ENCODE results near the gene CHST4.
A peak's percentile ranks its signal among the peaks of the same experiment; 100 is the strongest.
"Not testable (repeated sequence)": the region's sequence is repeated elsewhere in the genome, so short reads cannot be mapped to it uniquely, and the experiment has no call there.

CHST4 gene

DNA sequence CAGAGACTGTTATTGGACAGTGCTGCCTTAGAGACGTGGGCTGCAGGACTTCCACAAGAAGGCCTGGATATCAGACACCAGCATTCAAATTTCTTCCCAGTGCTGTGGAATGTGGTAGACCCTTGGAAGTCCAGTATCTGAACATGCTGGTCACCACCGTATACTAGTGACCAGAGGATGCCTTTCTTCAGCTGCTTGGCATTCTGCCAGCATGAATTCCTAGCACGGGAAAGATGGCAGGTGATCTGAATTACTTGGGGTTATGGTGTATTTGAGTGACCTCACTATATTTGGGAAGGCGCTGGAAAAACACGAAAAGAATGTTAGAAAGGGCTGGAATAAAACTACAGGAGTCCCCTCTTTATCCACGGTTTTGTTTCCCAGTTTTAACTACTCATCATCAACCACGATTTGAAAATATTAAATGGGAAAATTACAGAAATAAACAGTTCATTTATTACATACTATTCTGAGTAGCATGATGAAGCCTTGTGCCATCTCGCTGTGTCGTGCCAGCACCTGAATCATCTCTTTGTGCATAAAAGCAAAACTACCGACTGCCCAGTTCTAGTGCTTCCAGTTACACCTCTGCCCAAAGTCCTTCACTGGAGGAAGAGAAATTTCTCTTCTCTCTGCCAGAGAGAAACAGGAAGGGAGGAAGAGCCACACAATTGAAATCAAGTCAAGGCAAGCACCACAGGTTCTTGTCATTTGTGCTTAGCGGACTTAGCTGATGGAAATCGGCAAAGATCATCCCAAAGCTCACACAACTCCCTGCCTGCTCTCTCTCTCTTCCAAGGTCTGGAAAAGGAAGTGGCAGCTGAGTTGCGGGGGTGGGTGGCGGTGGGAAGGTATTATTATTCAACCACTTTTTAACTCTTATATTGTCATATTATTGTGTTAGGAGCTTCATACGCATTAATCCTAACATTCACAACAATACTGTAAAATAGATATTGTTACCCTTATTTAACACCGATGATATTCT lies 1.4 kb upstream of the CHST4 start:
- peak; percentile 22 for DNase-seq

GRCh38 chr16:71528257-71528656 lies 2.0 kb downstream of the CHST4 start:
- no peak for DNase-seq

DNA sequence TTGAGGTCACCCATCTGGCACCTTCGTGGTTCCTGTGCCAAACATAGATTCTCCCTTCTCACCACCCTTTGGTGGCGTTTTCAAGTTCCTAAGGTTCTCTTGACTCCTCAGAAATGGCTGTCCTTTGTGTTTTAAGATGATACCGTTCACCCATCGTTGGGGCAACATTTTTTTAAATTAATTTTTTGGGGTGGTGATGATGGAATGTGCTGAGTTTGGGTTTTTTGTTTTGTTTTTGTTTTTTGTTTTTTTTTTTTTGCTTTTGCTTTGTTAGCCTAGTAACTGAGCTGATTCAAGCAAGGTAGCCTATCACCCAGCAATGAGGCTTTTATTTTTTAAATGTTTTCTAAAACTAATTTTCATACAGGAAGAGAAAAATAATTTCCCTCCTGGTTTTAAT lies 2.6 kb downstream of the CHST4 start:
- no peak for DNase-seq

GRCh38 chr16:71532366-71532765 lies 6.1 kb downstream of the CHST4 start:
- DNase-seq: no peak

DNA sequence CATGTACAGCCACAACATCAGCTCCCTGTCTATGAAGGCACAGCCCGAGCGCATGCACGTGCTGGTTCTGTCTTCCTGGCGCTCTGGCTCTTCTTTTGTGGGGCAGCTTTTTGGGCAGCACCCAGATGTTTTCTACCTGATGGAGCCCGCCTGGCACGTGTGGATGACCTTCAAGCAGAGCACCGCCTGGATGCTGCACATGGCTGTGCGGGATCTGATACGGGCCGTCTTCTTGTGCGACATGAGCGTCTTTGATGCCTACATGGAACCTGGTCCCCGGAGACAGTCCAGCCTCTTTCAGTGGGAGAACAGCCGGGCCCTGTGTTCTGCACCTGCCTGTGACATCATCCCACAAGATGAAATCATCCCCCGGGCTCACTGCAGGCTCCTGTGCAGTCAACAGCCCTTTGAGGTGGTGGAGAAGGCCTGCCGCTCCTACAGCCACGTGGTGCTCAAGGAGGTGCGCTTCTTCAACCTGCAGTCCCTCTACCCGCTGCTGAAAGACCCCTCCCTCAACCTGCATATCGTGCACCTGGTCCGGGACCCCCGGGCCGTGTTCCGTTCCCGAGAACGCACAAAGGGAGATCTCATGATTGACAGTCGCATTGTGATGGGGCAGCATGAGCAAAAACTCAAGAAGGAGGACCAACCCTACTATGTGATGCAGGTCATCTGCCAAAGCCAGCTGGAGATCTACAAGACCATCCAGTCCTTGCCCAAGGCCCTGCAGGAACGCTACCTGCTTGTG lies 10.7 kb downstream of the CHST4 start:
- DNase-seq: peak; percentile 15

DNA sequence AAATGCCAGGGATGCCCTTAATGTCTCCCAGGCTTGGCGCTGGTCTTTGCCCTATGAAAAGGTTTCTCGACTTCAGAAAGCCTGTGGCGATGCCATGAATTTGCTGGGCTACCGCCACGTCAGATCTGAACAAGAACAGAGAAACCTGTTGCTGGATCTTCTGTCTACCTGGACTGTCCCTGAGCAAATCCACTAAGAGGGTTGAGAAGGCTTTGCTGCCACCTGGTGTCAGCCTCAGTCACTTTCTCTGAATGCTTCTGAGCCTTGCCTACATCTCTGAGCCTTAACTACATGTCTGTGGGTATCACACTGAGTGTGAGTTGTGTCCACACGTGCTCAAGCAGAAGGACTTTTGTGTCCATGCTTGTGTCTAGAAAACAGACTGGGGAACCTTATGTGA lies 11.4 kb downstream of the CHST4 start:
- DNase-seq: peak; percentile 70

GRCh38 chr16:71542377-71542776 lies 16.2 kb downstream of the CHST4 start:
- peak; percentile 63 for DNase-seq

- DNase-seq: no peak
Measured at GRCh38 chr16:71547168-71547567, 20.9 kb downstream of the CHST4 start.

DNA sequence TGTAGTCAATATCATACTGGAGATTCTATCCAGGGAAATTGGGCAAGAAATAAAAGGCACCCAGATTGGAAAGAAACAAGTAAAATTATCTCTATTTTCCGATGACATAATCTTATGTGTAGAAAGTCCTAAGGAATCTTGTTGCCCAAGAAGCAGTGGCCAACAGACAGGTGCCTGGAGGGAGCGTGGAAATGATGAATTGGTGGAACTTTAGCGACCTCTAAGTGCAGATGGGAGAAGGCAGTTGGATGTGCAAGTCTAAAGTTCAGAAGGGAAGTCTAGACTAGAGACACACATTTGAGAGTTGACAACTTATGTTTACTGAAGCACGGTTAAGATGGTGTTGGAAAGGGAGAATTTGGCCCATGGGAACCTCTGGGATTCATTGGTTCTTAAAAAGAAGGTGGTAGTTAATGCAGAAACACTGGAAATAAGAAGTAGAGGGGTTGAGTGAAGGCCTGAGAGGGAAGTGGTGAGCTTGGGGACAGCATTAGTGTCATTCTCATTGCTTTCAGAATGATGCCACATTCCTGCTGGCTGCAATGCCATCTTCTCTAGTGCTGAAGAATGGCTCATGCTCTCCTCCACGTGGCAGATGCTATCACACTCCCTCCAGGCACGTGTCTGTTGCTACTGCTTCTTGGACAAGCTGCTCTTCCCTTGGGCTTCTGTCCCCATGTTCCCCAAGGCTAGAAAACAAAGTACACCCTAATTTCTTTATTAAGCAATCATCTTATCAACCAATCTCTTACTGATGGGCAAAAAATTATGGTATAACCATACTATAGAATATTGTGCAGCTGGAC lies 26.7 kb downstream of the CHST4 start:
- no peak for DNase-seq

GRCh38 chr16:71555230-71555891 lies 29.1 kb downstream of the CHST4 start:
- DNase-seq: no peak

- DNase-seq: no peak
Measured at GRCh38 chr16:71557299-71557698, 31.1 kb downstream of the CHST4 start.

GRCh38 chr16:71557954-71558582 lies 31.8 kb downstream of the CHST4 start:
- DNase-seq: no peak

DNA sequence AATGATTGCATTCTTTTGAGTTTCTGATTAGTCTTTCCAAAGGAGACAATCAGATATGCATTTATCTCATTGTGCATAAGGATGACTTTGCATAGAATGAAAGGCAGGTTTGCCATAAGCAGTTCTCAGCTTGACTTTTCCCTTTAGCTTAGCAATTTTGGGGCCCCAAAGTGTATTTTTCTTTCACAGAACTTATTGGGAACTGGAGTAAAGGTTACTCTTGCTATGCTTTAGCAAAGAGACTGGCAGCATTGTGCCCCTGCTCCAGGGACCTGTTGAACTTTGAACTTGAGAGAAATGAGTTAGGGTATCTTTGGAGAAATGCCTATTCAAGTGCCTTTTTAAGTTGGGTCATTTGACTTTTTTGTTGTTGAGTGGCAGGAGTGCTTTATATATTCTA lies 33.6 kb downstream of the CHST4 start:
- DNase-seq: no peak

DNA sequence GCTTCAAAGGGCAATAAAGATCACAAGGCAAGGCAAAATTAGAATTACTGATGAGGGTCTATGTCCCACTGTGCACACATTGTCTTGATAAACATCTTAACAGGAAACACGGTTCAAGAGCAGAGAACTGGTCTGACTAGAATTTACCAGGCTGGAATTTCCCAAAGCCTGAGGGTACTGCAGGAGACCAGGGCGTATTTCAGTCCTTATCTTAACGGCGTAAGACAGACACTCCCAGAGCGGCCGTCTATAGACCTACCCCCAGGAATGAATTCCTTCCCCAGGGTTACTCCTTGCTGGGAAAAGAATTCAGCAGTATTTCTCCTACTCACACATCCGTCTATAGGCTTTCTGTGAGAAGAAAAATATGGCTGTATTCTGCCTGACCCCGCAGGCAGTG lies 35.7 kb downstream of the CHST4 start:
- DNase-seq: not testable (repeated sequence)

- DNase-seq: no peak
Measured at GRCh38 chr16:71562552-71562951, 36.3 kb downstream of the CHST4 start.

GRCh38 chr16:71564335-71564967 lies 38.2 kb downstream of the CHST4 start:
- DNase-seq: peak; percentile 26

GRCh38 chr16:71565812-71566700 lies 39.8 kb downstream of the CHST4 start:
- no peak for DNase-seq

GRCh38 chr16:71567931-71568330 lies 41.7 kb downstream of the CHST4 start:
- no peak for DNase-seq

DNA sequence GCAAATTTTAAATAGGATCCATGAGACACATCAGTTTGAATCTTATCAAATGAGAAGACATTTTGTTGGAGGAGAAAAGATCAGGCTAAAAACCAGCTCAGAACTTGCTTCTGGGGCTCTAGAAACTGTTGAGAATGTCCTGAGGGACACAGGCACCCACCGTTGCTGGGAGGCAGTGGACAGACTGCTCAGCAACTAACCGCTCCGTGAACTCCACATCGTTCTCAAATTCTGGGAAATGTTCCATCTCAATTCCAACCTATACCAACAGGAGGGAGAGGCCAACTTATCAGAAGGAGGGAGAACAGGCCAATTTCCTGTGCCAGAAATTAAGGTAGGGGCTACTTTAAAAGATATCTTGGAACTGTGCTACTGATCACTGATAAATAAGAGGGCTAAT lies 42.3 kb downstream of the CHST4 start:
- no peak for DNase-seq

DNA sequence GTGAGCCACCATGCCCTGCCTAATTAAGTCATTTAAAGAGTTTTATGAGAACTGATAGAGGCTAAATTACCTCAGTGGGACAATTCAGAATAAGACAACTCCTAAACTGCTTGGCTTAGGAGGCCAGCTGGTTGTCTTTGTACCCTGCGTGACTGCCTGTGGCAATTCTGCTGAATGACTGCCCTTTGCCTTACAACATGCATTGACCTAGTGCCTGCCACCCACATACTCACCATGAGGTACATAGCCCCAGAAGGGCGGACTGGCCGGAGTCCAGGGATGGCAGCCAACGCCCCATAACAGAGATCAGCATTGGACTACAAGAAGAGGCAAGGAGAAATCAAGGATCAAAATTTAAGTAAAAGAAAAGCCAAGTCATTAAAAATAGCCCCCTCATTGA lies 43.4 kb downstream of the CHST4 start:
- DNase-seq: no peak

DNA sequence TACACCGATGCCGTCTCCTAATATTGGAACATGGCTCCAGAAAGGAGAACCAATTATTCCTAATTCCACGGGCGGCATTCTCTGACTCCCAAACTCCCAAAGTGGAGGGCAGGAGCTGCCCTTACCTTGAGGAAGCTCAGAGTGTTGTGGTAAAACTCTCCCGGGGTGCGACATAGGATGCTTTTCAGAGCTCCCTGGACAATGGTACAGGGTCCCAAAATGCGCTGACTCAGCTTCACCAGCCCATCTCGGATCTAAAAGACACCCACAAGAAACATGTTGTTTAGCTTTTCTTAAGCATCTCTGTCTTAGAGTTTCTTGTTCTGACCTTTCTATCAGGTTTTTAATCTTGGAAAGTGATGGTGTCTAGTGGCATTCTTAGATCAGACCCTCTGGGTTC lies 43.9 kb downstream of the CHST4 start:
- no peak for DNase-seq

All from NCI-H146 (cell line).